ENCODE results near the gene DOCK3.
A peak's percentile ranks its signal among the peaks of the same experiment; 100 is the strongest.

DOCK3 gene

GRCh38 chr3:51382076-51382745 lies 707.5 kb downstream of the DOCK3 start:
- no peak overlapping the region for H3K4me3 ChIP-seq
- DNase-seq = peak in 1 of 2 donors; percentile 44
- no peak overlapping the region for H3K27ac ChIP-seq
- no peaks in the 10 kb centered on the region for H3K27me3 ChIP-seq
- TF ChIP-seq CTCF (IDR thresholded peaks at IDR 0.05) = no peak
- H3K4me1 ChIP-seq = peaks cover 0 to 27% (median 21%) of the 10 kb centered on the region in 4 donors
- intact Hi-C loops (cut with DNase I; ENCODE audit: low total_unique reads) = loop anchor here (10.0 kb wide), 1 partner anchor 807 kb away; no protein-coding TSS in a partner anchor
- H3K9me3 ChIP-seq = no peaks in the 10 kb centered on the region
- H3K36me3 ChIP-seq = peaks cover 0 to 3% (median 0%) of the 10 kb centered on the region in 3 donors

- H3K36me3 ChIP-seq = peaks cover 0 to 11% (median 0%) of the 10 kb centered on the region in 3 donors
- H3K4me1 ChIP-seq = peaks cover 0 to 35% (median 25%) of the 10 kb centered on the region in 4 donors
- H3K27me3 ChIP-seq = no peaks in the 10 kb centered on the region
- peak in 1 of 2 donors; percentile 43 for DNase-seq
- no peak overlapping the region for H3K4me3 ChIP-seq
- H3K27ac ChIP-seq = no peak overlapping the region
- TF ChIP-seq CTCF (IDR thresholded peaks at IDR 0.05) = no peak
- no peaks in the 10 kb centered on the region for H3K9me3 ChIP-seq
- intact Hi-C loops (cut with DNase I; ENCODE audit: low total_unique reads) = loop anchor here (10.0 kb wide), 1 partner anchor 808 kb away; no protein-coding TSS in a partner anchor
These were observed 708.3 kb downstream of the DOCK3 start for GRCh38 chr3:51382947-51383578.

GRCh38 chr3:51384055-51384725 lies 709.5 kb downstream of the DOCK3 start:
- H3K27me3 ChIP-seq = no peaks in the 10 kb centered on the region
- H3K27ac ChIP-seq = peak overlapping the region; percentile 92 to 93
- peak in 1 of 2 donors; percentile 37 for DNase-seq
- H3K36me3 ChIP-seq = peaks cover 0 to 22% (median 10%) of the 10 kb centered on the region in 3 donors
- H3K4me3 ChIP-seq = peak overlapping the region; percentile 77 to 89
- intact Hi-C loops (cut with DNase I; ENCODE audit: low total_unique reads) = loop anchor here (10.0 kb wide), 1 partner anchor 809 kb away; no protein-coding TSS in a partner anchor
- H3K9me3 ChIP-seq = no peaks in the 10 kb centered on the region
- H3K4me1 ChIP-seq = peaks cover 0 to 46% (median 25%) of the 10 kb centered on the region in 4 donors
- TF ChIP-seq CTCF (IDR thresholded peaks at IDR 0.05) = no peak

- DNase-seq = peak; percentile 99
- intact Hi-C loops (cut with DNase I; ENCODE audit: low total_unique reads) = loop anchor here (10.0 kb wide), 1 partner anchor 810 kb away; no protein-coding TSS in a partner anchor
- Histone ChIP-seq H3K4me1 (peaks cover 0 to 53% (median 27%) of the 10 kb centered on the region in 4 donors), H3K36me3 (peaks cover 0 to 25% (median 10%) of the 10 kb centered on the region in 3 donors), H3K4me3 (peak within 1 kb of the TSS; percentile 77 to 89), H3K9me3 (no peaks in the 10 kb centered on the region), H3K27me3 (no peaks in the 10 kb centered on the region), H3K27ac (peak within 1 kb of the TSS; percentile 92 to 93)
- TF ChIP-seq CTCF (IDR thresholded peaks at IDR 0.05) = peak in 1 of 2 experiments; percentile 50
These were observed 710.2 kb downstream of the DOCK3 start, which contains the start of gene MANF for GRCh38 chr3:51384726-51385473. Gene MANF, plus strand, starts transcription at chr3:51385291. Its CDS starts 52 bp downstream, at chr3:51385343.

- H3K4me1 ChIP-seq = peaks cover 0 to 61% (median 34%) of the 10 kb centered on the region in 4 donors
- peak overlapping the region; percentile 77 to 89 for H3K4me3 ChIP-seq
- H3K36me3 ChIP-seq = peaks cover 0 to 25% (median 10%) of the 10 kb centered on the region in 3 donors
- DNase-seq = peak in 1 of 2 donors; percentile 60
- H3K27ac ChIP-seq = peak overlapping the region; percentile 92 to 93
- H3K9me3 ChIP-seq = no peaks in the 10 kb centered on the region
- H3K27me3 ChIP-seq = no peaks in the 10 kb centered on the region
- TF ChIP-seq CTCF (IDR thresholded peaks at IDR 0.05) = no peak
- intact Hi-C loops (cut with DNase I; ENCODE audit: low total_unique reads) = loop anchor here (10.0 kb wide), 1 partner anchor 811 kb away; no protein-coding TSS in a partner anchor
These were observed 710.9 kb downstream of the DOCK3 start for GRCh38 chr3:51385621-51386091.

Measured in tibial artery (tissue), 4 donors.